AG10803 (cell line): ENCODE data around the gene GPX7.

Source experiments
- DNase-seq: peaks from one replicate; pipeline ENCODE4 v3.0.0; 2010; ENCODE audit warnings: low read depth
- H3K4me3 ChIP-seq: 2 replicates; pipeline ENCODE4 v1.5.1; 2011; ENCODE audit warnings: mild to moderate bottlenecking, low read length, control low read depth
- CTCF ChIP-seq: conservative IDR thresholded peaks from 2 replicates; pipeline ENCODE4 v1.5.1; 2011; ENCODE audit warnings: mild to moderate bottlenecking, low read length, control low read depth, inconsistent platforms

GPX7 gene

GRCh38 chr1:52558941-52559340 lies 43.2 kb upstream of the GPX7 start:
- no peak for DNase-seq
- no peak for TF ChIP-seq CTCF
- H3K4me3 ChIP-seq = no peak overlapping the region

GRCh38 chr1:52559875-52560274 lies 42.3 kb upstream of the GPX7 start:
- H3K4me3 ChIP-seq = no peak overlapping the region
- DNase-seq = no peak

GRCh38 chr1:52562766-52563165 lies 39.4 kb upstream of the GPX7 start:
- no peak for TF ChIP-seq CTCF
- DNase-seq = no peak
- no peak overlapping the region for H3K4me3 ChIP-seq

More at GRCh38 chr1:52559875-52560274, 42.3 kb upstream of the GPX7 start:
- no peak for TF ChIP-seq CTCF

GRCh38 chr1:52567943-52568342 lies 34.2 kb upstream of the GPX7 start:
- no peak for DNase-seq
- TF ChIP-seq CTCF = no peak
- H3K4me3 ChIP-seq = no peak overlapping the region

GRCh38 chr1:52569449-52570210 lies 32.5 kb upstream of the GPX7 start:
- no peak overlapping the region for H3K4me3 ChIP-seq
- DNase-seq = no peak
- TF ChIP-seq CTCF = no peak

GRCh38 chr1:52571783-52572182 lies 30.4 kb upstream of the GPX7 start:
- peak; percentile 27 for DNase-seq
- no peak overlapping the region for H3K4me3 ChIP-seq
- no peak for TF ChIP-seq CTCF

- H3K4me3 ChIP-seq = no peak overlapping the region
- no peak for TF ChIP-seq CTCF
- no peak for DNase-seq
These were observed 29.8 kb upstream of the GPX7 start for GRCh38 chr1:52572387-52572786.
